ENCODE measurements around the gene TCF4. TPM values are rescaled to one million over a fixed set of nuclear protein-coding genes. Genes with fewer than 3 reads are reported as not detected.

TCF4 gene
- total RNA-seq, 1 donor from 2014 or later, result 86.7 TPM

DNA sequence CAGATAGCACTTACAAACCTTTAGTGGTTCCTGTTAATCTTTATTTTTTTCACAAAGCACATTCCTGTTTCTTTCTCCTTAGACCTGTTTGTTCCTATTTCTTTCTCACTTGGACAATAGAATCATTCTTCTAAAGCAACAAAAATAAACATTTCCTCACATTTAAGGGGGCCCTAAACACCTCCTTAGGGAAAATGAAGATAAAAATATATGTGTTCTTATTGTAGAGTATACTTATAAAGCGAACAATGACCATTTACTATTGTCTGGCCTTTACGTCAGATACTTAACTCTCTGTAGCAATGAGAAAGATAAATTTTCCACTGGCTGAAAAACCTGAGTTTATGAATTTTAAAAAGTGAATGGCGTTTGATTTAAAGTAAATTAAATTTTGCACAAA is 234.6 kb downstream of the TCF4 start:
- DNase-seq (ENCODE audit: low spot score), result no peak

DNA sequence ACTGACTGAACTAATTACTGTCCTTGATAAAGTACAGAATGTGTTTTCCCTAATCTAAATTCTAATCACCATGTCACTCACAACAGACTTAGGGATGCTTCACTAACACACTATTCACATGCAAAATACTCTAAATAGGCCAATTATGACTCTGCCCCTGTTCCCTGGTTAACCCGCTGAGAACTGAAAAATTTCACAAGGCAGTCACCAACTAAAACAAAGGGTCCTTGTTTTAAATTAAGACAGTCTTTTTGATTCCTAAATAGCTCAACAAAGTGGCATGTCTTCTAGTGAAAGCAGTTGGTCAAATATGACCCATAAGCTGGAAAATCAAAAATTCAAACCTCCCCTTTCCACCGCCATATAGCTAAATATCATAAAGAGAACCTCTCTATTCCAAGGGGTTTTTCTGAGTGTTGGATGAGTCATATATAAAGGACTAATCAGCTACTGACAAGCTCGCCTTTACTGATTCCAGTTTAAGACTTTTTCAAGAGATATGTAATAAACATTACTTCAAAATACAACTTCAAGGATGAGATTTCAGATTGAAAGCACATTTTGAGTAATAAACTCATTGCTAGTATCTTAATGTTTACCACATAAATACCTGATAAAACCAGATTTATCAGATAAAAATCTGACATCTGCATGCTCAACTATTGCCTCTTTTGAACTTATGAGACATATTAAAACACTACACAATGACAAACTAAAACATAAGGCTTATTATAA is 235.8 kb downstream of the TCF4 start:
- no peak for DNase-seq (ENCODE audit: low spot score)

DNA sequence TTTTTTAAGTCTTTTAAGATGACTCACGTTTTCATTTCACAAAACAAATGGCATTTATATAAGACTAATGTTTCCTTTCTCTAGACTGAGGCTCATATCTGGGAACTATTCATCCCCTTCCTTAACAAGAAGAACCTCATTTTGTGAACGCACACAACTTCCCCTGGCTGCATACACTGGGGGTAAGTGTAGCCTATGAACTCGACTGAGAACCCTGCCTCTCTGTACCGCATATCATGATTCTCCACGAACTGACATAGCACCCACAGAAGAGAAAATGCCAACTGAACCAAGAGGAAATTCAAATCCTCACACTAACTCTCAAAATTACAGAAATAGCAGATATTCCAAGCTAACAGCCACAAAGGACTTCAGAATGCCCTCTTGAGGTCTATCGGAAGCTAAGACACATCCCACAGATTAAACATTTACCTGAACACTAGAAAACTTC is 236.7 kb downstream of the TCF4 start:
- DNase-seq (ENCODE audit: low spot score), result no peak

DNA sequence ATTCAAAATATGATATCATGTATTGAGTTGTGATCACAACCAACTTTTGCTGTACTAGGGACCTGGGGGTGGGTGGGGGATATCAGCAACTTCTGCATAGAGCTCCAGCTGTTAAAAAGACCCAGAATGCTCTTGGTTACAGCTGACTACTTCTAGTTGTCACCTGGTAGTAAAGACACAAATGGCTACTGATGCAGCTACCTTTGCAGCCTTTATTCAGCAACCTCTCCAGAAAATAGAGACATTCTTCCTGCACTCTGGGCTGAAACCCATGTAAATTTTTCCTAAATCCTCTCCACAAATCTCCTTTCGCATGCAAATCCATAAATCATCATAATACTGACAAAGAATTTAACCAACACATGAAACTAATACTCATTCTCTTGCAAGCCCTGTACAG is 238.3 kb downstream of the TCF4 start:
- DNase-seq (ENCODE audit: low spot score), result no peak

DNA sequence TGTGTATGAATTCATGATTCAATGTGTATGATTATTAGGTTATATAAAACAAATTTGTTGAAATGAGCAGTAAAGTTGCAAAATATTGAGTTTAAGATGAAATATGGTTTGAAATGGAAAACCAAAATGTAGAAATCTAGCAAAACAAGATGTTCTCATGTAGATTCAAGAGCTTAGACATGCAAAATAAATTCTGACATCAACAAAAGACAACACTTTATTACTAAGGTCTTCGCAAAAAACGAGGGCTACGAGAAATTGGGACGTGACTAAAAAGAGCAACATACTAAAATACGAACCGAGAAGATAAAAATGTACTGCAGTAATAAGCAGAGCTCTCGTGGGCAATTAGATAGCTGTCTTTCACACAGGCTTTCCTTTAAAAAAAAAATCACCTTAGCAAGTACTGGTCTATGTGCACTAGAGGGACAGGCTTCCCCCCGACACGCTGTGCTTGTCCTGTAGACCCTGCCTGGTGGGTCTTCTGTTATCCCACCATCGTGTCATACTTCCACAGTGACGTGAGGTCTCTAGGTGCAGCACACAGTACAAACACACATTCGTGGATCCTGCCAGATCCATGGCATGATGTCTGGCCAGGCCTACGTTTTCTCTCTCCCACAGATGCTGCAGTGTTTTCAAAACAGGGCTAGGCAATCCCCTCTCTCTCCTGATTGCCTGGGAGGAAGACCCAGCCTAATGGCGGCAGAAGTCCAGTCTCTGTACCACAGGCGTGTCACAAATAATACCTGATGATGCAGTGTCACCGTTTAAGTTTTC is 240.8 kb downstream of the TCF4 start:
- no peak for DNase-seq (ENCODE audit: low spot score)

DNA sequence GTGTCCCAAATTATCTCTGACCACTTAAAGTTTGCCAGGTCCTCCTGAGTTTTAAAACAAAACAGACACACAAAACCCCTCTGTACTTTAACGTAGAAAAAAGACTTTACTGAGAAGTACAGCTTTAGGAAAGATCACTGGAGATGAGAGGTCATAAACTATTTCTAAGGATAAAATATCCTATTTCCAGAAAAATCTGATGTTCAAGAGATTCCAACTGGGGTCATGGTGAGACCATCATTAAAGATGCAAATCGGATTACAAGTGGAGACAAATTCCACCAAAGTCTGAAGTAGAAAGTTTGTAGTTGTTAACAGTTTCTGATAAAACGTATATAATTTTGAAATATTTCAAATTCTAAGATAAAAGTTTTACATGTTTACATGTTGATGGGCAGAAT is 241.6 kb downstream of the TCF4 start:
- no peak for DNase-seq (ENCODE audit: low spot score)

DNA sequence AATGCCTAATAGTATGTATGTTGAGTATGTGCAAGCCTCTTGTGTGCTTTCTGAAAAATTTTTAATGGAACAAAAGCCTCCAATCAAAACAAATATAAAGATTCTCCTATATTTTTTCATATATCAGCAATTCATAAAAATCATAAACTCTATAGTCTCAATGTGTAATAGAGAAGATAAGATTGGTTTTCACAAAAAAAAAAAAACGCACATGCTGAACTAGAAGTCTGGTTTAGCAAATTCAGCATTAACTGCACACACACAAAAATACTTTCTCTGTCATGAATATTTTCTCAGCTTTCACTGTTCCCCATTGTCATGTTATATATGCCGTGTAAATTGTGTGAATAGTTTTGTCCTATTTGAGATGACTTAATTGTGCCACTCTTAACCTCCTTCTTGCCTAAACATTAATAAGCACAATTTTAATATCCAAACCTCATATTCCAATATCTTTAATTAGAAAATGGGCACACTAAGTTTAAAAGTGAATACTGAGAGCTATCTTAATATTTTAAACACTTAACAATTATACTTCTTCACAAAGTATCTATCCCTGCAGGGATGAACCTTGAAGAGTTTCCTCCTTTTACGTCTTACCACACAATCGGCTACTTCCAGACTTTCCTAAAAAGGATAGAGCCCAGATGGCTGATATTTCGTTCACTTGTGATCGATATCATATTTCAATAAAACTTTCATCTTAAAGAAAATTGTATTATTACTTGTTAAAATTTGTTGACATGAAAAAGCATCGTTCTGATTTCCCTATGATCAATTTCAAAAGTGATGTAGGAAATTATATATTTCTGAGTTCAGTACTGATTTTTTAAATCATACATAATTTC is 242.7 kb downstream of the TCF4 start:
- DNase-seq (ENCODE audit: low spot score), result no peak

DNA sequence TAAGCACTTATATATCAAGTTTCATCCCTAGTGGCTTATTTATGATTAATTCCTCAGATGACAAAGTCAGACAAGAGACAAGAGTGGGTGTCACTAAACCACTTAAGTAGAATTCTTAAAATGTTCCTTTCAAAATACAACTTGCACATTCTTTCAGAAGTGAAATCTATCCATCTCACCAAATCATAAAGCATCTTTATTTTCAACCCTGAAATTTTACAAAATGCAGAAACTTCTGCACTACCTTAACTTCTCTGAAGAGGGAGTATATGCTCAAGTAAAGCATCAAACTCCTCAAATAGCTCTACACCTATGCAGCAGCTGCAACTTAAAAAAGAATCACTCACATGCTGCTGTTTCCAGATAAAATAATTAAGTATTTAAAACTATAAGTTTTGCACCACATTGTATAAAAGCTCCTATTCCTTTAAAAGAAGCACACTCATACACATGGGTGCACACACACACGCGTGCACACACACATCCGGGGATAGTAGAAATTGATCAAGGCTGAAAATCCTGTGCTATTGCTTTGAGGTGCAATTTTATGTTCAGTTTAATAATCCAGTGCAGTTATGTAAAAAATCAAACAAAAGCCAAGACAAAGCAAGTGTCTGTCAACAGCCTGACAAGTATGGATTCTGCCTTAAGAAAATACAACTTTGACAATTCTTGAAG is 244.5 kb downstream of the TCF4 start:
- DNase-seq (ENCODE audit: low spot score), result no peak

DNA sequence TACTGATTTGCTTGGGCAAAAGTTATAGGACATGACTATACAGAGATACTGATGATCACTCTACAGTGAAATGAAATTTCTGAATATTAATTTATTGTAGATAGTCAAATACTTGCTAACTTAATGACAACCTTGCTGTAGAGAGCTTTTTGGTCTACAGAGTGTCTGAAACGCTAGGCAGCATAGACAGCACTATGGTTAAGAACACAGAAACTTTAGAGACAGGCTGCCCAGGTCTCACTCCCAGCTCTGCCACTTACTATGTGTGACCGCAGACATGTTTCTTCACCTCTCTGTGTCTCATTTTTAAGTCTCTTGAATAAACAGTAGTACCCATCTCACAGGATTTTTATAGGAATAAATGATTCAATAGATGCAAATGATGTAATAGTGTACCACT is 247.0 kb downstream of the TCF4 start:
- no peak for DNase-seq (ENCODE audit: low spot score)

DNA sequence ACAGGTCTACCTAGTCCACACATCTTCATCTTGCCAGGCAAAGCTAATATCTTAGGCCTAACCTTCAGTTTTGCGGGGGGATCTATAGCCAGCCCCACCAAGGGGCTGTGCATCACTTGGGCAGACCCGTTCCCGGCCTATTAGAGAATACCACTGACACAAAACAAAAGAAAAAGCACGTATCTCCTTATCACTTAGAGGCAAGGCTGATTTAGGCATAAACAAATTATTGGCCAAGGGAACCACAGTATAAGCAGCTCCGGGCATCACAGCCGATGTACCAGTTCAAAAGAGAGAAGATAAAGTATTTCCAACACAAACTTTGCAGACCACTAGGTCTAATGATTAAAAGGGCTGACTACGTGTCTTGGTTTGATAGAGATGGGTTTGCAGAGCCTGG is 248.0 kb downstream of the TCF4 start:
- DNase-seq (ENCODE audit: low spot score), result no peak

DNA sequence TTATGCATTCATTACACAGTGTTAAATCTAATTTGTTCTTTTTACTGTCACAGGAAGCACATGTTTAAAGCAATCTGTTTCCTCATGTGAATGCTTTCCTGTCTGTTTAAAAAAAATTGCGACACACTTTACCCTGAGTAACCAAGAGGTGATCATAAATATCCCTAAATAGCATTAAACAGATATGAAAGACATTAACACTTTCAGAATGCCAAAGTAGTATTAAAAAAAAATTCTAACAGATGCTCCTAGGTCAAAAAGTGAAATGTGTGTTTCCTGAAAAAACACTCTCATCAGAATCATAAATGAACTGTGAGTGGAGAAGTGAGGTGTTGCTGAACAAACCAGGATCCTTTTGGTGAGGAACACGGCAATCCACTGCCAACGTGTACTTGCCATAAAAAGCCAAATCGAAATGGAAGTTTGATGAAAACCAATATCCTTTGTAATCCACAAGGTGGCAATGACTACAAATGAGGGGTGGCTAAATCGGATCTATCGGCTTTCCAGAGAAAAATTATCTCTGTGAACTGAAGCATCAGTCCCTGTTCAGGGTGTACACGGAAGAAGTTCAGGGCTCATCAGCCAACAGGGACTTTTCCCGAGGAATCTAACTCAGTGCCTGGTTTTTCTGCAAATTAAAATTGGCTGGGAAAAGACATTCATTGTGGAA is 248.9 kb downstream of the TCF4 start:
- DNase-seq (ENCODE audit: low spot score), result no peak

DNA sequence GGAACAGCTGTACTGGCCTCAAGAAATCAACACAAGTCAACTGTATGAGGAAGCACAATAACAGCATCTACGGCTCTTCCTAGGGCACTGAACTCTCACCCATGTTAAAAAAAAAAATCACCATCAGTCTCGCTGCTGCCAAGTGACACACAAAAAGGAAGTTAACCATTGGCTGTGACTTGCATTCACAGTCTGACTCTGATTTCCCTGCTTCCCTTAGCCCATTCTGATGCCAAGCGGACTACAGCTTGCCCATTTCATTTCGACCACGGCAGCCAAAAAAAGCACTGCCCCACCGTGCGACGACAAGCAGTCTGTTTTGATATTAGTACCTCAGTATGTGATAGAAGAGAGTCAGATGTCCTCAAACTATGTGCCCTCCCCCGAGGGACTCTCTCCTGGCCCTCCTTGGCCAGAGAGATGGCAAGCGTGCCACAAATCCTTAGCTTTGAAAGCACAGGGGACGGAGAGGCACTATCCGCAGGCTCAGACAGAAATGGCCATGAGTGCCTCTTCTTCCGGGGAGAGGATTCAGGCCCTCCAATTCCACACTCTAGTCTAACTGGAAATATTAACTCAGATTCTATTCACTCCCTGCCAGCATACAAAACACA is 250.0 kb downstream of the TCF4 start:
- DNase-seq (ENCODE audit: low spot score), result no peak

DNA sequence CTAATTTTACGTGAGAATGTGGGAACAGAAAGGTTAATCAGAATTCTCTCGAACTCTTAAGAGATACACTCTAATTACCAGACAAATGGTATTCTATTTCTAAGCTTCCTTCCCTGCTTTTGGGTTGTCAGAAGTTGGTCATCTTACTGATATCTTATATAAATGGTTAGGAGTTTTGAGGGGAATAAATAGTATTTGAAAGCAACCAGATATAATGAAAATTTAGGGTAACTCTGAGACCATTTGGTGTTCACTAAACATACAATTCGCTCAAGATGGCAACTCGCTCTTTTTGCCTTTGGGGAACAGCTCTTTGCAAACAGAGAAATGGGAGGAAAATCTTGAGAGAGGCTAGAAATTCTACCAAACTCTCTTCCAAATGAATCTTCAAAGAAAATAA is 250.9 kb downstream of the TCF4 start:
- no peak for DNase-seq (ENCODE audit: low spot score)

DNA sequence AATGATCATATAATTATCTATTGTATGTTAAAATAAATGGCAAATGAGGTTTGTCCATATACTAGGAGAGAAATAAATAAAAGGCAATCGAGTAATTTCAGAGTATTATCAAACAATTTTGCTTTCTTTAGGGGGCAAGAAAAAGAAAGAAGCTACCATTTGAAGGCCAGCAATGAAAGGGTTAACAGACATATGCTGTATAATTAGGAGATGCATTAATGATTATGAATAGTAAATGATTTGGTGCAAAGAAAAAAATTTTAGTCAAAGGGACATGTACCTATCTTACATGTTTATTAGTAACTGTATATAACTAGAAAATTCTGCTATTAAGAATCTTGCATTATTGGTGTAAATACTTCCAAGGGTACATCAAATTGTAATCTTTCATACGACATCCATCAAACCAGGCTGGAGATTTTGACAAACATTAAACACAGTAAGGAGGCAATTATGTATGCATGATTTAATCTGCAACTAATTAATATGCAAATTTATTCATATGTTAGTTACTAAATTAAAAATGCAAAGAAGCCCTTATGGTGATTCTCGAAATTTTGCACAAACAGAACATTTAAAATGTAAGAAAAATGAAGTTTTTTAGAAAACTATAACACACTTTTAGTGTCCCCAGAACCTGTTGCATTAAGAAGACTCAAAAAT is 251.4 kb downstream of the TCF4 start:
- no peak for DNase-seq (ENCODE audit: low spot score)

DNA sequence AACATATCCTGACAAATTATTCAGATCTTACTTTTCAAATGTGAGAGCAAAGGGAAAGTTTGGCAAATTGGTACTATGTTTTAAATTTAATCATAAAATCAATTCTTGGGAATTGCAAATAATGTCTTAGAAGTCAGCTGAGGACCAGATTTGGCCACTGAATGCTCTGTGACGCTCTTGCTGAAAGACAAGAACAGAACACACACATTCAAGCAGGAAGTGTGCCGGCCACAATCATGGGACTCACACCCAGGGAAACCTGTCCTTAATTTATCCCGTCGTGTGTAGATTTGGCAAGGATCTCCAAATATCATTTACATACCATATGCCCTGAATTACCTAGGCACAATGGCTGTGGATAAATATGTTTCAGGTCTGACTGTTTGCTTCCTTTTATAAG is 253.1 kb downstream of the TCF4 start:
- no peak for DNase-seq (ENCODE audit: low spot score)

DNA sequence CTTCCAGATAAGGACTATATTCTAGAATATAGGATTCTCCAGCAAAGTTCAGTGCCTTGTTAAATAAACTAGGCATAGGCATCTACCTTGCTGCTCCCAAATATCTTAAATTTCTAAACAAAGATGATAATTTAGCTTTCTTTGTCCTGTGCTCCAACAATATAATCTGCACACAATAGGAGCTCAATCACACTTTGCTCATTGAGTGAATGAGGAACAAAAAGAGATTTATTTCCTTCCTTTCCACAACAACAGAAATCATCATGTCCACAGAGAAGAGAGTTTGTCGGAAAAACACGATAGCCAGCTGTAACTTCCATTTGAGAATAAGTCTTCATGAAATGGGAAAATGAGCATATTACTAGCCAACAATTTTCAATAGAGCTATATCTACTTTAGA is 256.7 kb downstream of the TCF4 start:
- DNase-seq (ENCODE audit: low spot score), result no peak

DNA sequence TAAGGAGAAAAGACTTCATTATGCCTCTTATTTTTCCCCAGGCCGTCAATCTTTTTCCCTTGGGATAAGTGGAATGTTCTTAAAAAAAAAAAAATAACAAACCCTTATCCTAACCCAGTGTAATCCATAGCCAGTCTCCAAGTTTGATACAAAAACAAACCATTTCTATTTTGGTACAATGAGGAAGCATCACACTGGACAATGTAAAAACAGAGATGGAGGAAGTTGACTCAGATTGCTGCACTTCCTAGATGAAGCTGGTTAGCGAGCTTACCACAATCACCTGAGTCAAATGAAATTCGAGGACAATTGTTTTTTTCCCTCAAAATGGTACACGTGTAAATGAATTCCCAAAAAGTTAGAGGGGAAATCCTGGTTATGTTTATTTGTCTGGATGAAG is 259.7 kb downstream of the TCF4 start:
- no peak for DNase-seq (ENCODE audit: low spot score)

DNA sequence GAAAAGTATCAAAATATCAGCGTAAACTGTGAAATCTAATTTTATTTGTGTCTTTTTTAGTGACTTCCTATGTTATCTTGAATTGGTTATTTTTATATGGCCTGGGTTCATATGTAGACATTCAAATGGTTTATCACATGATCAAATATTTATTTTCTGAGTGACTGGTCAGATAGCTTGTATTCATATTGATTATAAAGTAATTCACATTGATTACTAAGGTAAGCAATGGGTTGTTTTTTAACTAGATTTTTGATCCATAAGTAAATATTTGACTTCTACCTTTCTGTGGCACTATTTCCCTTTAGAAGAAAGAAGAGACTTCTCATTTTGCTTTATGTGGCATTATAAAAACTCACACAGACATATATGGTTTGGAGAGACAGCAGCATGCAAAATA is 260.5 kb downstream of the TCF4 start:
- DNase-seq (ENCODE audit: low spot score), result no peak

DNA sequence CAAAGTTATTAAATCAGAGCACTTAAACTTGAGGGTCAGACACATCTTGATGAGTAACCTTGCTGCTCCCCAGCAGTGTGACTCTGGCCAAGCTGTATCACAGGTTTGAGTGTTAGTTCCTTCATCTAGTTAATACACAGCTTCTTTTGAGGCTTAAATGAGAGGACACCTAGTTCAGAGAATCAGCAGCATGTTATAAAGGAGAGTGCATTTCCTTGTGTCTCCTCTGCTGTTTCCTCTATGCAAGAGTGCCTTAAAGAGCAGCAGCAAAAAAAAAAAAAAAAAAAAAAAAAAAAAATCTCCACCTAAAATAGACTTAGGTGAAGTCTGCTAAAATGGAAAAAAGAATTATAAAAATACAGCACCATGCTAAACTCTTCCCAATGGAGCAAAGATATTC is 261.9 kb downstream of the TCF4 start:
- DNase-seq (ENCODE audit: low spot score), result no peak

DNA sequence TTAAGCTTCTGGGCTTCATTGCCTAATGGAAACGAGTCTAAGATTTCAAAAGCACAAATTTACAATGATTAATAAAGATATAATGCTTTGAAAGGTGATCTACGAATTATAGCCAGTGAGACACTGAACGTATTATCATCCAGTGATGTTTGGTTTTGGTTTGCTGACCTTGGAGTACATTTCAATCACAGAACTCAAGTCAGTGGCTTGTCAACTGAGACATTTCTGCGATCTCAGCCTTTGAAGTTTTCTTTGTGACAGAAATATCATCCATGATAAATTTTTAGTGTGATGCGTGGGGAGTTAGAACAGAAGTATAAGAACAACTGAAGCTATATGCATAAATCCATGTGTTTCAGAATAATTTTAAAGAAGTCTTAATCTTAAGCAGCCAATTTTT is 263.8 kb downstream of the TCF4 start:
- no peak for DNase-seq (ENCODE audit: low spot score)

Data from ureter (tissue), 1 donor.